B cell (primary cell): ENCODE results near the gene DENND6A. TPM values are rescaled to one million over a fixed set of nuclear protein-coding genes. Genes with fewer than 3 reads are reported as not detected.

ENCODE experiments used
- ATAC-seq: fragments of 200-7000 bp; cut with Tn5 transposase; one replicate; pipeline ENCODE4 v1.10.0; 2021; ENCODE audit warnings: low read depth, mild to moderate bottlenecking, moderate number of reproducible peaks, moderate library complexity
- CTCF ChIA-PET: fragments of 350-600 bp; sonication (Branson Sonifier 250); formaldehyde crosslinking; loops from one replicate; lab custom pipeline; 2021; ENCODE audit warnings: antibody characterized with exemption, inconsistent platforms; lab: Charles Lee
- POLR2A ChIA-PET: fragments of 350-600 bp; sonication (Branson Sonifier 250); formaldehyde crosslinking; loops from one replicate; lab custom pipeline; 2021; ENCODE audit warnings: antibody characterized with exemption; lab: Charles Lee
- DNase-seq: peaks from one replicate; pipeline ENCODE4 v3.0.0; 2013
- H2AFZ ChIP-seq: 2 replicates; pipeline ENCODE4 v1.6.1; 2012; ENCODE audit warnings: mild to moderate bottlenecking, low read depth, low read length; ENCODE audit not compliant: insufficient read depth, poor library complexity, severe bottlenecking
- H3K27ac ChIP-seq, 2 donors: 1 replicate in 1 of 2; 2 replicates in 1 of 2; pipeline ENCODE4 v1.5.1; 2012 to 2013; ENCODE audit warnings: low read length in 2 of 2, mild to moderate bottlenecking in 2 of 2, moderate library complexity in 1 of 2
- H3K27me3 ChIP-seq, 4 experiments: fragments of 200-600 bp in 1 of 4; sonication (generic) in 1 of 4; replicated peaks in 1 of 4; 1 replicate in 2 of 4; 2 replicates in 2 of 4; pipeline versions ENCODE4 v1.6.1 to v1.7.0; 2013 to 2016; ENCODE audit warnings: low read length in 3 of 4, mild to moderate bottlenecking in 2 of 4, mixed read lengths in 1 of 4, moderate library complexity in 1 of 4; ENCODE audit not compliant: insufficient read depth in 4 of 4, control insufficient read depth in 3 of 4; ENCODE audit errors: control extremely low read depth in 1 of 4
- H3K36me3 ChIP-seq, 2 experiments: replicated peaks in 1 of 2; 1 replicate in 1 of 2; 2 replicates in 1 of 2; pipeline versions ENCODE4 v1.6.1 to v1.7.1; 2013; ENCODE audit warnings: low read length in 1 of 2; ENCODE audit not compliant: insufficient read depth in 2 of 2, control insufficient read depth in 1 of 2; ENCODE audit errors: control extremely low read depth in 1 of 2, extremely low read depth in 1 of 2
- H3K4me1 ChIP-seq, 2 donors: fragments of 200-600 bp in 1 of 2; sonication (generic) in 1 of 2; 1 replicate in 1 of 2; 2 replicates in 1 of 2; pipeline versions ENCODE4 v1.5.1 to v1.6.1; 2013 to 2017; ENCODE audit warnings: low read length in 2 of 2; ENCODE audit not compliant: control insufficient read depth in 2 of 2, insufficient read depth in 2 of 2
- H3K4me2 ChIP-seq: replicated peaks from 2 replicates; pipeline ENCODE3; 2012; ENCODE audit warnings: mild to moderate bottlenecking, low read depth, low read length; ENCODE audit not compliant: poor library complexity, severe bottlenecking
- H3K4me3 ChIP-seq, 5 experiments: fragments of 200-600 bp in 1 of 5; sonication (generic) in 1 of 5; 1 replicate in 3 of 5; 2 replicates in 2 of 5; pipeline versions ENCODE4 v1.5.1 to v1.7.0; 2011 to 2016; ENCODE audit warnings: low read length in 4 of 5, mild to moderate bottlenecking in 4 of 5, low read depth in 2 of 5, control low read depth in 1 of 5, moderate library complexity in 1 of 5; ENCODE audit not compliant: insufficient read depth in 1 of 5; ENCODE audit errors: control extremely low read depth in 1 of 5, extremely low read depth in 1 of 5
- H3K79me2 ChIP-seq: fragments of 200-600 bp; sonication (generic); one replicate; pipeline ENCODE4 v1.6.0; 2016; ENCODE audit warnings: low read length; ENCODE audit not compliant: control insufficient read depth, insufficient read depth
- H3K9ac ChIP-seq: fragments of 200-600 bp; sonication (generic); 2 replicates; pipeline ENCODE4 v1.6.1; 2017; ENCODE audit warnings: mild to moderate bottlenecking, low read length, moderate library complexity
- H3K9me3 ChIP-seq, 3 donors: one replicate each; pipeline versions ENCODE4 v1.6.1 to v1.7.1; 2013; ENCODE audit warnings: low read length in 2 of 3; ENCODE audit not compliant: control insufficient read depth in 2 of 3, insufficient read depth in 1 of 3; ENCODE audit errors: control extremely low read depth in 1 of 3
- H4K20me1 ChIP-seq: 2 replicates; pipeline ENCODE4 v1.6.0; 2012; ENCODE audit warnings: mild to moderate bottlenecking, low read length; ENCODE audit not compliant: insufficient read depth, control insufficient read depth, poor library complexity, severe bottlenecking
- H3K27ac Mint-ChIP-seq: one replicate; pipeline ENCODE4 v1.8.0; 2021; ENCODE audit warnings: mixed read lengths
- H3K27me3 Mint-ChIP-seq: one replicate; pipeline ENCODE4 v1.8.0; 2021; ENCODE audit warnings: mixed read lengths
- H3K4me1 Mint-ChIP-seq: one replicate; pipeline ENCODE4 v1.8.0; 2021; ENCODE audit warnings: mixed read lengths
- H3K4me3 Mint-ChIP-seq: one replicate; pipeline ENCODE4 v1.8.0; 2021; ENCODE audit warnings: mixed read lengths
- H3K9me3 Mint-ChIP-seq: one replicate; pipeline ENCODE4 v1.8.0; 2022; ENCODE audit warnings: mixed read lengths; ENCODE audit not compliant: insufficient read depth
- CTCF ChIP-seq: fragments of 200-600 bp; IDR thresholded peaks from one replicate; pipeline ENCODE4 v1.8.0; 2022; ENCODE audit warnings: antibody characterized with exemption, mild to moderate bottlenecking
- EZH2 ChIP-seq: IDR thresholded peaks from 2 replicates; pipeline ENCODE4 v1.6.1; 2012; ENCODE audit warnings: borderline replicate concordance, low read depth, mild to moderate bottlenecking, moderate library complexity, low read length; ENCODE audit not compliant: insufficient read depth, poor library complexity, severe bottlenecking
- WGBS: methylation state at CpG from one replicate; pipeline ENCODE4 v1.1.5; 2013; ENCODE audit warnings: missing lambda C conversion rate; ENCODE audit not compliant: insufficient coverage; 5-methylcytosine and 5-hydroxymethylcytosine counted together
- intact Hi-C: fragments of 100-400 bp; cut with micrococcal nuclease; formaldehyde crosslinking; loops from one replicate; pipeline ENCODE4 v1.10.0; 2022
- polyA plus RNA-seq: library from polyadenylated mRNA; depleted of rRNA; stranded (reverse); fragments of >200 nt; gene quantifications from 2 replicates; pipeline ENCODE4 v1.2.3, GENCODE V29; 2012
- total RNA-seq, 2 donors: library from RNA; stranded (reverse); fragments of 120-200 nt in 1 of 2; gene quantifications; 1 replicate in 1 of 2; 2 replicates in 1 of 2; pipeline versions ENCODE4 v1.2.3 to v1.2.4, GENCODE V29; 2013 to 2022

Gene DENND6A
- total and polyA plus RNA-seq, 2 donors (not counting 1 experiment from before 2014, with no cell fraction given) = 10.0 to 31.5 TPM

GRCh38 chr3:57733790-57734189, 40.9 kb upstream of the DENND6A start:
- H3K9me3 ChIP-seq = no peaks in the 10 kb centered on the region
- Mint-ChIP-seq H3K4me1 (no peaks in the 10 kb centered on the region), H3K27me3 (no peaks in the 10 kb centered on the region), H3K9me3 (no peaks in the 10 kb centered on the region), H3K4me3 (no peak overlapping the region), H3K27ac (no peak overlapping the region)
- CTCF ChIA-PET = no interaction called here
- H3K4me1 ChIP-seq = no peaks in the 10 kb centered on the region
- H3K36me3 ChIP-seq = no peaks in the 10 kb centered on the region
- intact Hi-C loops = no loop called here
- no peak overlapping the region for H3K9ac ChIP-seq
- ATAC-seq = no peak
- no peak overlapping the region for H2AFZ ChIP-seq
- no peaks in the 10 kb centered on the region for H3K27me3 ChIP-seq
- H3K4me2 ChIP-seq = no peak overlapping the region
- 93% methylated on average over 2 of the region's 2 CpGs for WGBS
- H3K4me3 ChIP-seq = no peak overlapping the region
- no peaks in the 10 kb centered on the region for H4K20me1 ChIP-seq
- no peaks in the 10 kb centered on the region for H3K79me2 ChIP-seq
- DNase-seq = no peak
- no peak overlapping the region for H3K27ac ChIP-seq
- POLR2A ChIA-PET = no interaction called here
- TF ChIP-seq CTCF (no peak), EZH2 (no peak)

- Histone ChIP-seq H3K36me3 (no peaks in the 10 kb centered on the region), H3K4me1 (no peaks in the 10 kb centered on the region), H3K27me3 (no peaks in the 10 kb centered on the region), H3K79me2 (no peaks in the 10 kb centered on the region), H3K9ac (no peak overlapping the region), H3K4me3 (no peak overlapping the region), H4K20me1 (no peaks in the 10 kb centered on the region), H3K4me2 (no peak overlapping the region), H3K9me3 (no peaks in the 10 kb centered on the region), H2AFZ (no peak overlapping the region), H3K27ac (no peak overlapping the region)
- Mint-ChIP-seq H3K4me1 (no peaks in the 10 kb centered on the region), H3K9me3 (no peaks in the 10 kb centered on the region), H3K4me3 (no peak overlapping the region), H3K27me3 (no peaks in the 10 kb centered on the region), H3K27ac (no peak overlapping the region)
- no peak for DNase-seq
- intact Hi-C loops = no loop called here
- TF ChIP-seq EZH2 (no peak), CTCF (no peak)
- no peak for ATAC-seq
- ChIA-PET POLR2A (no interaction called here), CTCF (no interaction called here)
- WGBS = no CpG with 5 or more reads among the region's 1 CpG
Measured at GRCh38 chr3:57731311-57731710, 38.4 kb upstream of the DENND6A start.
